Esophagus squamous epithelium (tissue), 5 donors: Measurements from ENCODE around the gene PTPRB. TPM values are rescaled to one million over a fixed set of nuclear protein-coding genes. Genes with fewer than 3 reads are reported as not detected.

ENCODE experiments used
- DNase-seq: peaks from one replicate; lab custom pipeline; 2025; lab: John Stamatoyannopoulos, UW
- H3K27ac ChIP-seq, 4 donors: fragments of 200-600 bp; sonication (generic); one replicate each; pipeline ENCODE4 v1.5.1; 2016 to 2019; ENCODE audit warnings: mild to moderate bottlenecking in 1 of 4
- H3K27me3 ChIP-seq, 4 donors: fragments of 200-600 bp; sonication (generic); 1 replicate in 3 of 4; 2 replicates in 1 of 4; pipeline versions ENCODE4 v1.5.1 to v1.6.0; 2017 to 2021; ENCODE audit warnings: antibody characterized with exemption in 1 of 4
- H3K36me3 ChIP-seq, 3 donors: fragments of 200-600 bp; sonication (generic); one replicate each; pipeline ENCODE4 v1.5.1; 2016 to 2019
- H3K4me1 ChIP-seq, 3 donors: fragments of 200-600 bp; sonication (generic); one replicate each; pipeline ENCODE4 v1.5.1; 2017 to 2019
- H3K4me3 ChIP-seq, 4 donors: fragments of 200-600 bp; sonication (generic); 1 replicate in 3 of 4; 2 replicates in 1 of 4; pipeline ENCODE4 v1.5.1; 2016 to 2019; ENCODE audit warnings: mild to moderate bottlenecking in 2 of 4, moderate library complexity in 1 of 4
- H3K9me3 ChIP-seq, 3 donors: fragments of 200-600 bp; sonication (generic); one replicate each; pipeline ENCODE4 v1.5.1; 2016 to 2019
- CTCF ChIP-seq, 6 experiments: fragments of 450-650 bp in 4 of 6; fragments of 200-600 bp in 2 of 6; sonication (generic) in 2 of 6; IDR thresholded peaks; one replicate each; pipeline ENCODE4 v1.5.1; 2016 to 2019; ENCODE audit warnings: antibody characterized with exemption in 6 of 6, mild to moderate bottlenecking in 4 of 6, moderate library complexity in 4 of 6
- POLR2A ChIP-seq, 4 donors: fragments of 450-650 bp; IDR thresholded peaks; one replicate each; pipeline ENCODE4 v1.6.1; 2017; ENCODE audit warnings: antibody characterized with exemption in 4 of 4, mild to moderate bottlenecking in 4 of 4, moderate library complexity in 3 of 4
- WGBS, 2 donors: methylation state at CpG; one replicate each; pipeline ENCODE4 v1.1.5; 2018; 5-methylcytosine and 5-hydroxymethylcytosine counted together
- intact Hi-C: fragments of 100-400 bp; cut with DNase I; formaldehyde crosslinking; loops from one replicate; pipeline ENCODE4 v1.15.0; 2022
- total RNA-seq, 4 donors: library from RNA; depleted of rRNA; stranded (reverse); fragments of >200 nt; gene quantifications; one replicate each; pipeline ENCODE4 v1.1.0, GENCODE V29; 2016
- donor health status: DM: yes; HTN: yes; CAD: no.

Gene PTPRB
- total RNA-seq, 4 donors from 2014 or later = 4.0 to 22.9 (median 7.4) TPM

- DNase-seq = no peak
- no peaks in the 10 kb centered on the region for H3K4me1 ChIP-seq
- no peaks in the 10 kb centered on the region for H3K9me3 ChIP-seq
- no peak overlapping the region for H3K4me3 ChIP-seq
- H3K36me3 ChIP-seq = no peaks in the 10 kb centered on the region
- peaks cover 0 to 14% (median 0%) of the 10 kb centered on the region in 4 donors for H3K27me3 ChIP-seq
- TF ChIP-seq POLR2A (IDR thresholded peaks at IDR 0.05) (no peak), CTCF (IDR thresholded peaks at IDR 0.05) (peak; percentile 45 to 79 (median 70))
- intact Hi-C loops = loop anchor here (5.0 kb wide), 1 partner anchor 132 kb away; no protein-coding TSS in a partner anchor
- H3K27ac ChIP-seq = no peak overlapping the region
- WGBS, 2 donors = 31 to 35% methylated on average over 6 of the region's 6 CpGs
Observed at GRCh38 chr12:70590051-70590450, 47.2 kb downstream of the PTPRB start.

DNA sequence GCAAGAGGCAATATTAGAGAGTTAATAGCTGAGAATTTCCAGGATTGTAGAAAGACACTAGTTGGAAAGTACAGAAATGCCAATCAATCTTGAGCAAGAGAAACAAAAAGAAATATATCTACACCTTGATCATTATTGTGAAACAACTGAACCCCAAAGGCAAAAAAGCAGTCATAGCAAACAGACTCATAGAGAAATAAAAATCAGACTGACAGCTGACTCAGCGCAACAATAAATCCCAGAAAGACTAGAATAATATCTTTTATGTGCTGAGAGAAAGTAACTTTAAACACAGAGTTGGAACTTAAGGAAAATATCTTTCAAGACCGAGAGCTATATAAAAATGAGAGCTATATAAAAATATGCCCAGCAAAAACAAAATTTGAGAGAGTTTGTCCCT is 52.9 kb downstream of the PTPRB start:
- Histone ChIP-seq H3K4me1 (no peaks in the 10 kb centered on the region), H3K9me3 (peaks cover 0 to 3% (median 0%) of the 10 kb centered on the region in 3 donors), H3K27me3 (peaks cover 0 to 9% (median 0%) of the 10 kb centered on the region in 4 donors), H3K27ac (no peak overlapping the region), H3K4me3 (no peak overlapping the region), H3K36me3 (no peaks in the 10 kb centered on the region)
- WGBS, 2 donors = 57 to 67% methylated on average over 2 of the region's 2 CpGs
- DNase-seq = no peak
- intact Hi-C loops = no loop called here
- no peak for TF ChIP-seq POLR2A (IDR thresholded peaks at IDR 0.05)
- no peak for TF ChIP-seq CTCF (IDR thresholded peaks at IDR 0.05)

GRCh38 chr12:70583251-70583650 is 54.0 kb downstream of the PTPRB start:
- peaks cover 0 to 3% (median 0%) of the 10 kb centered on the region in 3 donors for H3K9me3 ChIP-seq
- H3K27ac ChIP-seq = no peak overlapping the region
- intact Hi-C loops = no loop called here
- no peaks in the 10 kb centered on the region for H3K27me3 ChIP-seq
- H3K4me1 ChIP-seq = no peaks in the 10 kb centered on the region
- no peak for TF ChIP-seq CTCF (IDR thresholded peaks at IDR 0.05)
- TF ChIP-seq POLR2A (IDR thresholded peaks at IDR 0.05) = no peak
- no peak overlapping the region for H3K4me3 ChIP-seq
- 63 to 73% methylated on average over 2 of the region's 2 CpGs for WGBS, 2 donors
- DNase-seq = no peak
- H3K36me3 ChIP-seq = no peaks in the 10 kb centered on the region

- WGBS, 2 donors = 46 to 63% methylated on average over 1 of the region's 1 CpG
- Histone ChIP-seq H3K36me3 (no peaks in the 10 kb centered on the region), H3K9me3 (peaks cover 0 to 3% (median 0%) of the 10 kb centered on the region in 3 donors), H3K27me3 (no peaks in the 10 kb centered on the region), H3K4me3 (no peak overlapping the region), H3K4me1 (no peaks in the 10 kb centered on the region), H3K27ac (no peak overlapping the region)
- TF ChIP-seq POLR2A (IDR thresholded peaks at IDR 0.05) = no peak
- TF ChIP-seq CTCF (IDR thresholded peaks at IDR 0.05) = no peak
- DNase-seq = no peak
- intact Hi-C loops = no loop called here
Observed at GRCh38 chr12:70581208-70581607, 56.0 kb downstream of the PTPRB start.

GRCh38 chr12:70577283-70577634 is 60.0 kb downstream of the PTPRB start:
- TF ChIP-seq CTCF (IDR thresholded peaks at IDR 0.05) = no peak
- TF ChIP-seq POLR2A (IDR thresholded peaks at IDR 0.05) = no peak
- H3K4me3 ChIP-seq = no peak overlapping the region
- H3K27ac ChIP-seq = no peak overlapping the region
- no peak for DNase-seq
- H3K9me3 ChIP-seq = no peaks in the 10 kb centered on the region
- H3K36me3 ChIP-seq = no peaks in the 10 kb centered on the region
- H3K4me1 ChIP-seq = no peaks in the 10 kb centered on the region
- H3K27me3 ChIP-seq = no peaks in the 10 kb centered on the region
- 13 to 20% methylated on average over 3 of the region's 3 CpGs for WGBS, 2 donors
- intact Hi-C loops = loop anchor here (2.0 to 5.0 kb wide), 2 partner anchors 675 to 696 kb away; no protein-coding TSS in a partner anchor
